ENCODE results near the gene RAB11FIP4. TPM values are rescaled to one million over a fixed set of nuclear protein-coding genes. Genes with fewer than 3 reads are reported as not detected.

Gene RAB11FIP4
- total and polyA plus RNA-seq, 10 of the 15 experiments (the other 5 are each of a cell fraction or from before 2014, with no cell fraction given) = 1.4 to 27.0 (median 17.6) TPM

GRCh38 chr17:31437720-31438400, 46.4 kb downstream of the RAB11FIP4 start:
- POLR2A ChIA-PET = no interaction called here
- BruUV-seq (replicated peaks) = no TSS peak
- Histone ChIP-seq H2AFZ (ENCODE audit: control insufficient read depth, low read depth, low read length) (no peak overlapping the region), H3K79me2 (ENCODE audit: control insufficient read depth, insufficient read depth, low read length) (no peaks in the 10 kb centered on the region), H3K9me3 (replicated peaks; ENCODE audit: control insufficient read depth, insufficient read depth, low read length) (no peaks in the 10 kb centered on the region), H4K20me1 (ENCODE audit: control insufficient read depth, insufficient read depth) (no peaks in the 10 kb centered on the region), H3K4me3 (no peak overlapping the region), H3K27me3 (replicated peaks in 1 of 2; ENCODE audit: control insufficient read depth in 2 of 2, insufficient read depth in 2 of 2, low read length in 1 of 2) (no peaks in the 10 kb centered on the region), H3K9ac (ENCODE audit: control insufficient read depth, insufficient read depth, low read length) (no peak overlapping the region), H3K4me2 (ENCODE audit: control insufficient read depth, insufficient read depth) (no peak overlapping the region), H3K4me1 (ENCODE audit: control insufficient read depth, insufficient read depth, low read length) (no peaks in the 10 kb centered on the region), H3K27ac (ENCODE audit: control insufficient read depth, insufficient read depth) (no peak overlapping the region), H3K36me3 (ENCODE audit: control insufficient read depth in 2 of 2, insufficient read depth in 2 of 2, low read length in 1 of 2) (no peaks in the 10 kb centered on the region)
- in situ Hi-C loops (cut with MboI) (no loop called here), intact Hi-C loops (cut with micrococcal nuclease; ENCODE audit: unreplicated experiment) (loop anchor here (1.0 to 2.0 kb wide), 3 partner anchors 49 to 404 kb away; no protein-coding TSS in a partner anchor)
- 46% methylated on average over 11 of the region's 11 CpGs for WGBS (ENCODE audit: insufficient coverage, insufficient replicate concordance, low lambda C conversion rate, missing lambda C conversion rate)
- ATAC-seq (no peak; the same call in 2 of the 3 replicates), DNase-seq (ENCODE audit: low read depth, low spot score) (no peak), FAIRE-seq (no peak)
- RAD21 ChIA-PET (ENCODE audit: unreplicated experiment) = interaction anchor here (0.6 to 7.7 kb wide), 13 partner anchors 48 to 407 kb away, joined by 3 to 64 read pairs (median 6); no protein-coding TSS in a partner anchor
- CTCF ChIA-PET = interaction anchor here (0.6 to 6.8 kb wide), 18 partner anchors 10 to 463 kb away, joined by 3 to 95 read pairs (median 6); partner anchors contain the start of gene UTP6
- TF ChIP-seq SUPT20H (IDR thresholded peaks at IDR 0.05; ENCODE audit: borderline replicate concordance, control insufficient read depth, low read depth, low read length) (no peak), PKNOX1 (IDR thresholded peaks at IDR 0.05) (no peak), ZBTB33 (IDR thresholded peaks at IDR 0.05) (no peak), ZSCAN29 (IDR thresholded peaks at IDR 0.05) (no peak), STAT1 (conservative IDR thresholded peaks at IDR 0.05) (no peak)
- SMC1A ChIA-PET (ENCODE audit: uncharacterized antibody, unreplicated experiment) = interaction anchor here (1.0 to 7.5 kb wide), 9 partner anchors 11 to 404 kb away, joined by 3 to 81 read pairs (median 8); no protein-coding TSS in a partner anchor
